Ishikawa (cell line): Measurements from ENCODE around the gene CUL3.

Experiments
- CREB1 ChIP-seq: IDR thresholded peaks from 2 replicates; pipeline ENCODE4 v1.6.1; 2012; ENCODE audit warnings: low read depth
- EP300 ChIP-seq: IDR thresholded peaks from 2 replicates; pipeline ENCODE4 v1.6.1; 2012; ENCODE audit warnings: borderline replicate concordance
- USF1 ChIP-seq: IDR thresholded peaks from 2 replicates; pipeline ENCODE4 v1.6.1; 2012
- ZBTB7A ChIP-seq: IDR thresholded peaks from 2 replicates; pipeline ENCODE4 v1.6.1; 2012; ENCODE audit warnings: low read depth
- TF ChIP-seq, protein P1 (sequence below): IDR thresholded peaks from 2 replicates; pipeline ENCODE4 v1.6.1; 2012; ENCODE audit warnings: low read depth, mild to moderate bottlenecking

DNA sequence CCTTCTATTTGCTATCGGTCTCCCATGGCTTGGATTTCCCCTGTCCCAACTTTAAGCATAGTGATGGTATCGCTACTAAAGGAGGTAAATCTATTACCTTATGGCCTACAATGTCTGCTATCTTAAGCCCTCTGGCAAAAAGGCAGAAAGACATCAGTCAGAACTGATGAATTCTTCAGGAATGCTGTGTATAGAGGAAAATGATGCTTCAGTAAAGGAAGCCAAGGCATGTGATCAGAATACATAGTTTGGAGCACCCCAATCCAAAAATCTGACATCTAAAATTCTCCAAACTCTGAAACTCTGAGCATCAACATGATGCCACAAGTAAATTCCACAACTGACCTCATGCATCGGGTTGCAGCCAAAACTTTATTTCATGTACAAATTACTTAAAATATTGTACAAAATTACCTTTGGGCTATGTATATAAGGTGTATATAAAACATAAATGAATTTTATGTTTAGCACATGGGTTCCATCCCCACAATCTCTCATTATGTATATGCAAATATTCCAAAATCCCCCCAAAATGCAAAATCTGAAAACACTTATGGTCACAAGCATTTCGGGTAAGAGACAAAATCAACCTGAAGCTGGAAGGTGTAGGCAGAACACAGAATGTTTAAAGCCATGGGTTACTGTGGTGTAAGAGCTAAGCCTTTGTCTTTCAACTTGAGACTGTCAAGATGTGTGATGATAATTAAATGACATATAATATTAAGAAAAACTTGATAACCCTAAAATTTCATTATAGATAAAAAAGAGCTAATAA, 66.2 kb downstream of the CUL3 start:
- TF ChIP-seq, protein P1, sequence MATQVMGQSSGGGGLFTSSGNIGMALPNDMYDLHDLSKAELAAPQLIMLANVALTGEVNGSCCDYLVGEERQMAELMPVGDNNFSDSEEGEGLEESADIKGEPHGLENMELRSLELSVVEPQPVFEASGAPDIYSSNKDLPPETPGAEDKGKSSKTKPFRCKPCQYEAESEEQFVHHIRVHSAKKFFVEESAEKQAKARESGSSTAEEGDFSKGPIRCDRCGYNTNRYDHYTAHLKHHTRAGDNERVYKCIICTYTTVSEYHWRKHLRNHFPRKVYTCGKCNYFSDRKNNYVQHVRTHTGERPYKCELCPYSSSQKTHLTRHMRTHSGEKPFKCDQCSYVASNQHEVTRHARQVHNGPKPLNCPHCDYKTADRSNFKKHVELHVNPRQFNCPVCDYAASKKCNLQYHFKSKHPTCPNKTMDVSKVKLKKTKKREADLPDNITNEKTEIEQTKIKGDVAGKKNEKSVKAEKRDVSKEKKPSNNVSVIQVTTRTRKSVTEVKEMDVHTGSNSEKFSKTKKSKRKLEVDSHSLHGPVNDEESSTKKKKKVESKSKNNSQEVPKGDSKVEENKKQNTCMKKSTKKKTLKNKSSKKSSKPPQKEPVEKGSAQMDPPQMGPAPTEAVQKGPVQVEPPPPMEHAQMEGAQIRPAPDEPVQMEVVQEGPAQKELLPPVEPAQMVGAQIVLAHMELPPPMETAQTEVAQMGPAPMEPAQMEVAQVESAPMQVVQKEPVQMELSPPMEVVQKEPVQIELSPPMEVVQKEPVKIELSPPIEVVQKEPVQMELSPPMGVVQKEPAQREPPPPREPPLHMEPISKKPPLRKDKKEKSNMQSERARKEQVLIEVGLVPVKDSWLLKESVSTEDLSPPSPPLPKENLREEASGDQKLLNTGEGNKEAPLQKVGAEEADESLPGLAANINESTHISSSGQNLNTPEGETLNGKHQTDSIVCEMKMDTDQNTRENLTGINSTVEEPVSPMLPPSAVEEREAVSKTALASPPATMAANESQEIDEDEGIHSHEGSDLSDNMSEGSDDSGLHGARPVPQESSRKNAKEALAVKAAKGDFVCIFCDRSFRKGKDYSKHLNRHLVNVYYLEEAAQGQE = no peak
- no peak for TF ChIP-seq USF1
- no peak for TF ChIP-seq EP300
- no peak for TF ChIP-seq CREB1
- TF ChIP-seq ZBTB7A = no peak
